Measurements from ENCODE around the gene SND1. TPM values are rescaled to one million over a fixed set of nuclear protein-coding genes. Genes with fewer than 3 reads are reported as not detected.

Gene SND1
- polyA plus RNA-seq, 4 donors, result 142 to 159 (median 148) TPM

GRCh38 chr7:127798023-127798422, 146.0 kb downstream of the SND1 start:
- no peak for DNase-seq (ENCODE audit: low read depth in 4 of 4, low spot score in 3 of 4)

- no peak for DNase-seq (ENCODE audit: low read depth in 4 of 4, low spot score in 3 of 4)
These were observed 146.9 kb downstream of the SND1 start for GRCh38 chr7:127798769-127799372.

GRCh38 chr7:127799535-127800305, 147.7 kb downstream of the SND1 start:
- no peak for DNase-seq (ENCODE audit: low read depth in 4 of 4, low spot score in 3 of 4)

DNA sequence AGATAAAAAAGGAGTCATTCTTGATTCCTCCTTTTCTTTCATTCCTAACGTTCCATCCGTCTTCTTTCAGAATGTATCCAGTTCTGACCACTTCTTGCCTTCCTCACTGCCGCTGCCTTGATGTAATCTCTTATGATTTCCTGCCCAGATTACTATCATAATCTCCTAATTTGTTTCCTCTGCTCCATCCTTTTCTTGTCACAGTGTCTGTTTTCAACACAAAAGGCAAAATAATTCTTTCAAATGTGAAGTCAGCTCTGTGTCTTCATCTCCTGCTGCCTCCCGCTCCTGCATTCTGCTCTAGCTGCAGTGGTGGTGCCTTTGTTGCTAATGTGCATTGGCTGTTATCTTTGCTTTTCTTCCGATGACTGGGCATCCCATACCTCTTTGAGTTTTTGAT, 150.9 kb downstream of the SND1 start:
- DNase-seq (ENCODE audit: low read depth in 4 of 4, low spot score in 3 of 4), result no peak

DNA sequence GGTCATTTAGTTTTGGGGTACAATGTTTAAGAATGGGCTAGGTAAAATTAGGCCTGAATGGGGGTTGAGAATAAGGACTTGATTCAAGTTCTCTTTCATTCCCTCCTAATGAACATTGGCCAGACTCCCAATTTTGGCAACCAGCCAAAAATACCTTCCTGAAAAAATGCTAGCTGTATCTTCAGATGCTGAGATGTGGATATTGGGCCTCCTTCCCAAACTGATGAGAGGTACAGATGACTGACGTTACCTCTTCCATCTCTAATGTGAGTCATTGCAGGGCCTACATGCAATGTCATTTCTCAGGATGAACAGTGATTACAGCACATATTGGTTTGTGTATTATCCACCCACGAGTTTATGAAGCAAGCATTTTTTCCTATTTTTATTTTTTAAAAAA, 151.6 kb downstream of the SND1 start:
- DNase-seq (ENCODE audit: low read depth in 4 of 4, low spot score in 3 of 4), result no peak

GRCh38 chr7:127807340-127807739, 155.3 kb downstream of the SND1 start:
- DNase-seq (ENCODE audit: low read depth in 4 of 4, low spot score in 3 of 4), result no peak

GRCh38 chr7:127807829-127808228, 155.8 kb downstream of the SND1 start:
- DNase-seq (ENCODE audit: low read depth in 4 of 4, low spot score in 3 of 4), result no peak

DNA sequence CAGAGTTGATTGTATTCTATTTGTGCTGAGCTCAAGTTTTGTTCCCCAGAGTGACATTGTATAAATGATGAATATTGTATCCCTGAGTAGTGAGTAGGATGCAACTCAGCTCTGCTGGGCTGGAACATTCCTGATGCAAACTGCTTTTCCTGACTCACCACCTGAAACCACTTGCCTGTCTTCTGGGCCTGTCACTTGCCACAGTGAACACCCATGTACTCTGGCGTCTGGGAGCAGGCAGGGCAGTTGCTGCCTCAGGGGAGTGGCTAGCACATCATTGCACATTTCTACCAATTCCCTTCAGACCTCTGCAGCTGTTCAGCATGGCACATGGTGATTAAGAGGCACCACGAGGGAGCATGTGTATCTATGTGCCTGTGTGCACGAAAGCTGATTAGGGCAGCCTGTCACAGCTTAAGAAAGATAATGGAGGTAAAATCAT, 157.3 kb downstream of the SND1 start:
- DNase-seq (ENCODE audit: low read depth in 4 of 4, low spot score in 3 of 4), result no peak

GRCh38 chr7:127810113-127810512, 158.1 kb downstream of the SND1 start:
- DNase-seq (ENCODE audit: low read depth in 4 of 4, low spot score in 3 of 4), result no peak

DNA sequence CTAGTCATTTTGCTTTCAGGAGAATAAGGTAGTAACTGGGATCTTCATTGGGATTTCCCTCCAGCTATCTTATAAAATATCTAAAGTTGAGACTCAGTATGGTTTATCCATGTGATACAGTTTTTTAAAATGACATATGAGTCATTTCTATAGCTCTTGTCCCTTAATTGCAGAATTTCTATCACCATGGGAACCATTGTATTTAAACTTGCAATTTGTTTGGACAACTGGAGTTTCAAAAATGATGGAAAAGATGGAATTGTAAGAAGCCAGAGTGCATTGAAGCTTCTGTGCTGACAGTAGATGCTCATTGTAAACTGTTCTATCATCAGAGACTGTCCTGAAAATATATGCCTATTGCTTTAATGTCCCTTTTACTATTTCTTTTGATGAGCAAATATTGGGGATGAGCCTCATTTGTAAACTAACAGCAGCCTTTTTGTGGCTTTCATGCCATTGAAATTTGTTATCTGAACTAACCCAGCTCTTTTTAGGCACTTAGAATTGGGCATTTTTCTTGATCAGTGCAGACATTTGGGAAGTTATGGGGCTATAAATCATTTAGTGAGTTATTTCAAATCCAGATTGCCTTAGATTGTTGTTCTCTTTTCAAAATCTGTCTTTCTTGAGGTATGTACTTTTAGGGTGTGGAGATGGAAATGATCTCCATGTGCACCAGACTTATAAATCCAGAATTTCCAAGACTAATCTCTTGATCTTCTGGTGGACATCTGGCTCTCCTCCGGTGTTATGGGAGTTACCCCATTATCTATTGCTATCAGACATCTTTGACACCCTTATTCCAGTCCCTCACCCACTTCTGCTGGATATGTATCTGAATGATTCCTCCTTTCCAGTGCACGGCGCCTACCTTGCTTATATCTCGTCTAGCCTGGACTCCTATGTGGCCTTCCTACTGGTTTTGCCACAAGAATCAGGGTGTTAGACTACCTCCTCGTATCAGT, 159.0 kb downstream of the SND1 start:
- DNase-seq (ENCODE audit: low read depth in 4 of 4, low spot score in 3 of 4), result no peak

- DNase-seq (ENCODE audit: low read depth in 4 of 4, low spot score in 3 of 4), result no peak
These were observed 160.5 kb downstream of the SND1 start for GRCh38 chr7:127812540-127812939.

- DNase-seq (ENCODE audit: low read depth in 4 of 4, low spot score in 3 of 4), result no peak
These were observed 162.1 kb downstream of the SND1 start for GRCh38 chr7:127813991-127814541.

DNA sequence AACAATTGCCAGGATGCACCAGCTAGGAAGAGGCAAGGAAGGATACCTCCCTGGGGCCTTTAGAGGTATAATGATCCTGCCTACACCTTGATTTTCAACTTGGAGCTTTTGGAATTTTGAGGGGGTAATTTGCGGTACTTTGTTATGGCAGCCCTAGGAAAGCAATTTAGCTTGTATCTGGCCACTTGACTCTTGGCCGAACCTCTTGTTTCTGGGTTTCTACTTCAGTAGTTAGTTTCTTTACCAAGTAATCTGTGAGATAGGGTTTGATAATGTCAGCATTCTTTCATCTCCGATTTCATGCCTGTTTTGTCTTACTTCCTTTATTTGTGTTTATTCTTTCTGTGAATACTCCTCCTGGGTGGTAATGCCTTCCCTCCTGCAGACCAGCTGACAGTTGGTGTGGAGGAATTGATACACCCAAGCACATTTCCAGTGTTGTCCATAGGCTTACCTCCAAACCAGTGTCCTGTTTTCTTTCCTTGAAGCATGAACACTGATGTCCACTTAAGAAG, 163.7 kb downstream of the SND1 start:
- DNase-seq (ENCODE audit: low read depth in 4 of 4, low spot score in 3 of 4), result no peak

DNA sequence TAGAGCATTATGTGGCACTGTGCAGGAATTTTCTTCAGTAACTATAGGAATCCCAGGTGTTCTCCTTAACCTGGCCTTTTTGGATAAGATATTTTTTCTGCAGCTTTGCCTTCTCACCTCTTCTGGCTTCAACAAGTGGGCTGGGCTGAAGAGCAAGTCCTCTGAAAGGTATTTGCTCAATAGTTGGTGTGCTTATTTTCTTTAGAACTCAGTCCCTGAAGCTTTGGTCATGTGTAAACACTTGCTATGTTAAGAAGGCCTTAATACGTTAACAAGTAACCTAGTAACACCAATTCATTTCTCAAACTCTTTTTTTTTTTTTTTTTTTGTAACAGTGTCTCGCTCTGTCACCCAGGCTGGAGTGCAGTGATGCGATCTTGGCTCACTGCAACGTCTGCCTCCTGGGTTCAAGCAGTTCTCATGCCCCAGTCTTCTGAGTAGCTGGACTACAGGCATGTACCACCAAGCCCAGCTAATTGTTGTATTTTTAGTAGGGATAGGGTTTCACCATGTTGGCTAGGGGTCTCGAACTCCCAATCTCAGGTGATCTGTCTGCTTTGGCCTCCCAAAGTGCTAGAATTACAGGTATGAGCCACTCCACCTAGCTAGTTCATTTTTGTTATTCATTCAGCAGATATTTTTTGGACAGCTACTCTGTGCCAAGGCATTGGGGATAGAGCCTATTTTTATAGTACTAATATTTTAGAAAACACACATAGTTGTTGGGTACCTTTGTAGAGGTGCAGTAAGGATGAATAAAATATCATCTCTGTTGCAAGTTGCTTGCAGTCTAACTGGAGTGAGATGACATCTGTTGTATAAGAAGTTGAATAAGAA, 164.6 kb downstream of the SND1 start:
- DNase-seq (ENCODE audit: low read depth in 4 of 4, low spot score in 3 of 4), result no peak

- DNase-seq (ENCODE audit: low read depth in 4 of 4, low spot score in 3 of 4), result no peak
These were observed 165.5 kb downstream of the SND1 start for GRCh38 chr7:127817466-127817865.

DNA sequence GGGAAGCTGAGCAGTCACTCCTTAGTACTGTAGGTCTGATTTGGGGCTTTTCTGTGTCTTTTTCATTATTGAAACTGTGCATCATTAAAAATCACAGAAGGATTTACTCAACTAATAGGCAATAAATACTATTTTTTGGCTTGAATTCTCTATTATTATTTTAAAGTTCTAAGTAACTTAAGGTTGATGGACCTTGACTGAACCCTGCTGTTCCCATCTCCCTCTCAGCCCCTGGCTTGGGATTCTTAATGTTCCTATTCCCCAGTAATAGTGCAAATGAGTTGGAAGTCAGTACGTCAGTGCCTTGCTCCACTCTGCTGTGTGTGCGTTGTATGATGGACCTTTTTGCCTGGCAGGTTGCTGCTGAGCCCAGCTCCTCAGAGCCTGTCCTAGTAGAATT, 166.3 kb downstream of the SND1 start:
- no peak for DNase-seq (ENCODE audit: low read depth in 4 of 4, low spot score in 3 of 4)

DNA sequence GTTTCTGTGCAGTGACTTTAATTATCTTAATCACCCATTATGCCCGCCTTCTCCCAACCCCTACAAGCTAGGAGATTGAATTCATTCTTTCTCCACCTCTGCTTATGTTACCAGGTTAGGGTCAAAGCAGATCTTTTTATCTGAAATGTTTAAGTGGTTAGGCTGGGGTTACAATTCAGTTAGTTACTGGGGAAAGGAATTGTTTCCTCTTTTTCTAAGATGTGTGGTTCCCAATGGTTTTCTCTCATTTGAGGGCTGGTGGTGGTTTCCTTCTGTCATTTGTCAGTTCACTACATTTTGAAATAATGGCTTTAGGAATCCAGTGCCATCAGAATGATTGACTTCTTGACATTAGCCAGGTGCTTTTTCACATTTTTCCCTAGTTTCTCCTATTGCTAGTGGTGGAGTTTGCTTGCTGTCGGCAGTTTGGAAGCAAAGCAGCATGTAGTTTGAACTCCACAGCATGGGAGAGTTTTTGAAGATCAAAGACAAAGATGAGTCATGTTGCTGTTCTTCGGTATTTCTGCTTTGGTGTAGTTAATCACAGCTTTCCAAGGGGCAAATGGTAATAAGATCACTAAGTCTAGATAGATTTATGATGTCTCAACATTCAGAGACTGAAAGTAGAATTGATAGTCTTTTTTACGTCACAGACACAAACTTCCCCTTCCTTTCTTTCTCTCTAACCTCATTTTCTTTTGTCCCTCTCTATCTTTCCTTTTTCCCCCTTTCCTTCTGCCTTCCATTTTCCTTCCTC, 168.2 kb downstream of the SND1 start:
- no peak for DNase-seq (ENCODE audit: low read depth in 4 of 4, low spot score in 3 of 4)

DNA sequence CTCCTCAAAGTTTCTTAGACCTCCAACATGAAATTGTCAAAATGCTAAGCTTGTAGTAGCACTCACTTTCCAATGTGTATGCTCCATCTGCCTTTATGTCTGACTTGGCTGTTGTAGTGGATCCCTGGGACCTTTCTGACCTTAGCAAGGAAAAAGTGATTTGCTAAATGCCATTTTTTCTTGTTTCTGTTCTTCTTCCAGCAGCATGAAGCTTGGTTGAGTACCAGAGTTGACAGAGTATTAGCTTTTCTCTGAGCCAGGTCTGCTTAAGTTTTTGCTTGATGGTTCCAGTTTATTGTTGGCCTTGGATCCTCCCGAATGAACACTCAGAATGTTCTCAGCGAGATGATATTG, 168.7 kb downstream of the SND1 start:
- no peak for DNase-seq (ENCODE audit: low read depth in 4 of 4, low spot score in 3 of 4)

GRCh38 chr7:127821146-127821545, 169.2 kb downstream of the SND1 start:
- no peak for DNase-seq (ENCODE audit: low read depth in 4 of 4, low spot score in 3 of 4)

All from right renal pelvis (tissue), 4 donors.